Muscle of leg (tissue), 9 donors: ENCODE data around the gene FUBP1. TPM values are rescaled to one million over a fixed set of nuclear protein-coding genes. Genes with fewer than 3 reads are reported as not detected.

ENCODE experiments used
- polyA plus RNA-seq, 8 donors: library from polyadenylated mRNA; unstranded; fragments of 120-200 nt; gene quantifications; one replicate each; pipeline versions ENCODE4 v1.2.1 to v1.2.3, GENCODE V29; 2013; ENCODE audit warnings: inconsistent platforms in 1 of 8, low replicate concordance in 1 of 8; ENCODE audit not compliant: insufficient read length in 8 of 8, insufficient read depth in 1 of 8
- total RNA-seq: library from RNA; stranded (reverse); fragments of 120-200 nt; gene quantifications from one replicate; pipeline ENCODE4 v1.2.4, GENCODE V29; 2013

FUBP1 gene
- total and polyA plus RNA-seq, 9 donors: 129 to 191 (median 155) TPM

Other genes starting within 250 kb of the FUBP1 start
- gene USP33, start 219.2 kb downstream of the FUBP1 start, total RNA-seq: 47.2 TPM
- 10 to 100 TPM; 27.4 to 41.1 (median 31.7) TPM for gene USP33, start 219.2 kb downstream of the FUBP1 start, polyA plus RNA-seq
- gene MIGA1, start 199.4 kb downstream of the FUBP1 start, total RNA-seq: 16.9 TPM
- 10 to 100 TPM in 2 of 8 donors, 1 to 10 TPM in 6; 7.1 to 10.9 (median 8.9) TPM for gene MIGA1, start 199.4 kb downstream of the FUBP1 start, polyA plus RNA-seq
- gene NEXN, start 90.4 kb downstream of the FUBP1 start, total RNA-seq: 57.9 TPM
- gene NEXN, start 90.4 kb downstream of the FUBP1 start, polyA plus RNA-seq: 100 to 1,000 TPM; 118 to 291 (median 224) TPM
- gene DNAJB4, start 25.9 kb upstream of the FUBP1 start, total RNA-seq: 67.7 TPM
- gene DNAJB4, start 25.9 kb upstream of the FUBP1 start, polyA plus RNA-seq: 10 to 100 TPM; 54.8 to 89.5 (median 71.5) TPM
- gene GIPC2, start 66.9 kb upstream of the FUBP1 start, total RNA-seq: 0.84 TPM
- gene GIPC2, start 66.9 kb upstream of the FUBP1 start, polyA plus RNA-seq: 1 to 10 TPM in 6 of 8 donors, under 1 TPM in 2; 0.84 to 8.7 (median 1.6) TPM